Stimulated activated naive CD8-positive, alpha-beta T cell treated with anti-CD3 and anti-CD28 coated beads, Interleukin-15, Interleukin-2, amounts not matched to agents 100 ng/mL and 50 ng/mL, for 24 hours (primary cell): ENCODE results near the gene FXYD7.

Experiments
- H3K27ac Mint-ChIP-seq: one replicate; pipeline ENCODE4 v1.8.0; 2021; ENCODE audit warnings: mild to moderate bottlenecking, mixed read lengths
- H3K27me3 Mint-ChIP-seq: one replicate; pipeline ENCODE4 v1.8.0; 2021; ENCODE audit warnings: mixed read lengths
- H3K36me3 Mint-ChIP-seq: one replicate; pipeline ENCODE4 v1.8.0; 2021; ENCODE audit warnings: low read depth, mixed read lengths
- H3K4me1 Mint-ChIP-seq: one replicate; pipeline ENCODE4 v1.8.0; 2021; ENCODE audit warnings: low read depth, mixed read lengths
- H3K4me3 Mint-ChIP-seq: one replicate; pipeline ENCODE4 v1.8.0; 2021; ENCODE audit warnings: mild to moderate bottlenecking, mixed read lengths
- H3K9me3 Mint-ChIP-seq: one replicate; pipeline ENCODE4 v1.8.0; 2021; ENCODE audit warnings: mixed read lengths

Gene FXYD7

GRCh38 chr19:35105411-35106290, 37.4 kb upstream of the FXYD7 start:
- no peak overlapping the region for H3K27ac Mint-ChIP-seq
- H3K9me3 Mint-ChIP-seq = no peaks in the 10 kb centered on the region
- peaks cover under 1% of the 10 kb centered on the region for H3K27me3 Mint-ChIP-seq
- H3K4me3 Mint-ChIP-seq = no peak overlapping the region
- H3K4me1 Mint-ChIP-seq = peaks cover 11% of the 10 kb centered on the region
- H3K36me3 Mint-ChIP-seq = no peaks in the 10 kb centered on the region

- Mint-ChIP-seq H3K36me3 (no peaks in the 10 kb centered on the region), H3K27ac (no peak overlapping the region), H3K9me3 (no peaks in the 10 kb centered on the region), H3K4me1 (peaks cover 11% of the 10 kb centered on the region), H3K4me3 (no peak overlapping the region), H3K27me3 (peaks cover 3% of the 10 kb centered on the region)
Measured at GRCh38 chr19:35106291-35106583, 36.8 kb upstream of the FXYD7 start.

- H3K36me3 Mint-ChIP-seq = no peaks in the 10 kb centered on the region
- H3K27me3 Mint-ChIP-seq = peaks cover 3% of the 10 kb centered on the region
- peaks cover 11% of the 10 kb centered on the region for H3K4me1 Mint-ChIP-seq
- no peak overlapping the region for H3K27ac Mint-ChIP-seq
- H3K9me3 Mint-ChIP-seq = no peaks in the 10 kb centered on the region
- no peak overlapping the region for H3K4me3 Mint-ChIP-seq
Measured at GRCh38 chr19:35106898-35107541, 36.0 kb upstream of the FXYD7 start.

- no peaks in the 10 kb centered on the region for H3K9me3 Mint-ChIP-seq
- H3K36me3 Mint-ChIP-seq = no peaks in the 10 kb centered on the region
- no peak overlapping the region for H3K27ac Mint-ChIP-seq
- H3K27me3 Mint-ChIP-seq = peaks cover 3% of the 10 kb centered on the region
- peaks cover 11% of the 10 kb centered on the region for H3K4me1 Mint-ChIP-seq
- no peak overlapping the region for H3K4me3 Mint-ChIP-seq
Measured at GRCh38 chr19:35107545-35107944, 35.5 kb upstream of the FXYD7 start.

GRCh38 chr19:35108730-35109129, 34.3 kb upstream of the FXYD7 start:
- no peak overlapping the region for H3K27ac Mint-ChIP-seq
- peaks cover 3% of the 10 kb centered on the region for H3K27me3 Mint-ChIP-seq
- H3K4me1 Mint-ChIP-seq = peaks cover 11% of the 10 kb centered on the region
- no peaks in the 10 kb centered on the region for H3K9me3 Mint-ChIP-seq
- no peak overlapping the region for H3K4me3 Mint-ChIP-seq
- H3K36me3 Mint-ChIP-seq = no peaks in the 10 kb centered on the region

- H3K27me3 Mint-ChIP-seq = peaks cover 3% of the 10 kb centered on the region
Measured at GRCh38 chr19:35109395-35110112, 33.5 kb upstream of the FXYD7 start.

GRCh38 chr19:35110974-35111373, 32.1 kb upstream of the FXYD7 start:
- Mint-ChIP-seq H3K9me3 (no peaks in the 10 kb centered on the region), H3K4me3 (no peak overlapping the region), H3K27me3 (peaks cover 3% of the 10 kb centered on the region), H3K27ac (no peak overlapping the region), H3K4me1 (peaks cover 18% of the 10 kb centered on the region), H3K36me3 (no peaks in the 10 kb centered on the region)

More at GRCh38 chr19:35109395-35110112, 33.5 kb upstream of the FXYD7 start:
- Mint-ChIP-seq H3K27ac (no peak overlapping the region), H3K36me3 (no peaks in the 10 kb centered on the region), H3K4me1 (peaks cover 14% of the 10 kb centered on the region), H3K9me3 (no peaks in the 10 kb centered on the region), H3K4me3 (no peak overlapping the region)

GRCh38 chr19:35112995-35113688, 29.9 kb upstream of the FXYD7 start:
- Mint-ChIP-seq H3K9me3 (no peaks in the 10 kb centered on the region), H3K36me3 (no peaks in the 10 kb centered on the region), H3K27me3 (peaks cover 3% of the 10 kb centered on the region), H3K4me3 (no peak overlapping the region), H3K27ac (no peak overlapping the region), H3K4me1 (peaks cover 6% of the 10 kb centered on the region)

GRCh38 chr19:35114353-35115176, 28.5 kb upstream of the FXYD7 start:
- Mint-ChIP-seq H3K4me3 (peak overlapping the region; percentile 32), H3K4me1 (peaks cover 6% of the 10 kb centered on the region), H3K36me3 (no peaks in the 10 kb centered on the region), H3K27me3 (peaks cover 3% of the 10 kb centered on the region), H3K9me3 (no peaks in the 10 kb centered on the region), H3K27ac (no peak overlapping the region)

GRCh38 chr19:35115177-35115951, 27.7 kb upstream of the FXYD7 start, which contains the start of gene FXYD3:
Gene FXYD3 (plus strand): TSS chr19:35115823. CDS start chr19:35119377, 3,554 bp downstream.
- H3K4me3 Mint-ChIP-seq = peak within 1 kb of the TSS; percentile 32
- H3K27me3 Mint-ChIP-seq = peaks cover 3% of the 10 kb centered on the region

GRCh38 chr19:35116072-35116801, 26.8 kb upstream of the FXYD7 start:
- H3K27ac Mint-ChIP-seq = no peak overlapping the region
- H3K4me1 Mint-ChIP-seq = peaks cover 6% of the 10 kb centered on the region
- no peaks in the 10 kb centered on the region for H3K36me3 Mint-ChIP-seq

More at GRCh38 chr19:35115177-35115951, 27.7 kb upstream of the FXYD7 start, which contains the start of gene FXYD3:
- Mint-ChIP-seq H3K4me1 (peaks cover 6% of the 10 kb centered on the region), H3K36me3 (no peaks in the 10 kb centered on the region), H3K9me3 (no peaks in the 10 kb centered on the region), H3K27ac (no peak within 1 kb of the TSS)

GRCh38 chr19:35117116-35117515, 25.9 kb upstream of the FXYD7 start:
- no peak overlapping the region for H3K4me3 Mint-ChIP-seq
- peaks cover 6% of the 10 kb centered on the region for H3K4me1 Mint-ChIP-seq
- no peak overlapping the region for H3K27ac Mint-ChIP-seq
- H3K27me3 Mint-ChIP-seq = no peaks in the 10 kb centered on the region
- H3K36me3 Mint-ChIP-seq = no peaks in the 10 kb centered on the region
- no peaks in the 10 kb centered on the region for H3K9me3 Mint-ChIP-seq

More at GRCh38 chr19:35116072-35116801, 26.8 kb upstream of the FXYD7 start:
- H3K4me3 Mint-ChIP-seq = no peak overlapping the region
- H3K27me3 Mint-ChIP-seq = no peaks in the 10 kb centered on the region
- H3K9me3 Mint-ChIP-seq = no peaks in the 10 kb centered on the region

- peaks cover 6% of the 10 kb centered on the region for H3K4me1 Mint-ChIP-seq
- no peaks in the 10 kb centered on the region for H3K9me3 Mint-ChIP-seq
- no peaks in the 10 kb centered on the region for H3K27me3 Mint-ChIP-seq
- H3K36me3 Mint-ChIP-seq = no peaks in the 10 kb centered on the region
- H3K27ac Mint-ChIP-seq = no peak overlapping the region
- H3K4me3 Mint-ChIP-seq = no peak overlapping the region
Measured at GRCh38 chr19:35117799-35118198, 25.3 kb upstream of the FXYD7 start.
